DND-41 (cell line): ENCODE results near the gene CLIC5.

Source experiments
- CTCF ChIP-seq: IDR thresholded peaks from 2 replicates; pipeline ENCODE4 v1.5.1; 2012; ENCODE audit warnings: borderline replicate concordance, low read length, moderate library complexity, mild to moderate bottlenecking; ENCODE audit not compliant: poor library complexity, severe bottlenecking; ENCODE audit errors: extremely low read depth
- EZH2 ChIP-seq: IDR thresholded peaks from 3 replicates; pipeline ENCODE4 v1.6.1; 2012; ENCODE audit warnings: borderline replicate concordance, low read depth, mild to moderate bottlenecking, moderate library complexity, low read length, inconsistent platforms; ENCODE audit not compliant: severe bottlenecking

GRCh38 chr6:46016063-46016608 is 476 bp upstream of the CLIC5 start:
- TF ChIP-seq CTCF (no peak), EZH2 (no peak)
